GM19025 (cell line): ENCODE results near the gene TRIM25.

Source experiments
- ATAC-seq: cut with Tn5 transposase; IDR thresholded peaks from one replicate; pipeline ENCODE4 v1.9.1; 2021; ENCODE audit warnings: mild to moderate bottlenecking, low read depth, moderate library complexity; ENCODE audit not compliant: unreplicated experiment

The TRIM25 gene

GRCh38 chr17:56929362-56929969 is 15.6 kb upstream of the TRIM25 start:
- no peak for ATAC-seq

DNA sequence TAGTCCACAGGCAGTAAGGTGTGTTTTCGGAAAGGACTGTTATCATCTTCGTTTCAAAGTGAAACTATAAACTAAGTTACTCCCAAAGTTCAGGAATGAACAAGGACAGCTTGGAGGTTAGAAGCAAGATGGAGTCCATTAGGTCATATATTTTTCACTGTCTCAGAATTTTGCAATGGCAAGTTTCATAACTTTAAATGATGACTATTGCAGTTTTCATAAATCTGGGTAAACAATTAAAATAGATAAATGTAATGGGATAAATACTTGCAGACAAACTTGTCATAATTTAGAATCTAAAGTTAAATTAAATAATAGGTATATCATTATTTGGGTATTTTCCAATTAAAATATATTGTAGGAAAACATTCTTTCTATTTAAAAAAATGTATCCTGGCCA is 14.7 kb upstream of the TRIM25 start:
- ATAC-seq: no peak

- ATAC-seq: no peak
These were observed 12.9 kb upstream of the TRIM25 start for GRCh38 chr17:56926704-56927103.

DNA sequence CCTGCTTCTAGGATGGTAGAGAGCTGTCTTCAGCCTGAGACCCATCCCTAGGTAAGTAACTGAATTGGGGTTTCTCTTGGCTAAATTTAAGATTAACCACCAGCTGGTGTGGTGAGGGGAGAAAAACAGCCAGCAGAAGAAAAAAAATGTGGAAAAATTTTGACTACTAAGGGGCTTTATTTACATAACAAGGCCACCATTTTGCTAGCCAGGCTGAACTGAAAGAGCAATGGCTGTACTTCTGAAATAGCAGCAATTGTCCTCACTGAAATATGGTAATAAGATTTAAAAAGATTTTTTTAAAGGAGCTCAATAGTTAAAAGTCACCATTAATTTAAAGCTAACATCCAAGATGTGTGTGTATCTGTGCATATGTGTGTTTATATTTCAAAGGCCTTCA is 12.4 kb upstream of the TRIM25 start:
- no peak for ATAC-seq

DNA sequence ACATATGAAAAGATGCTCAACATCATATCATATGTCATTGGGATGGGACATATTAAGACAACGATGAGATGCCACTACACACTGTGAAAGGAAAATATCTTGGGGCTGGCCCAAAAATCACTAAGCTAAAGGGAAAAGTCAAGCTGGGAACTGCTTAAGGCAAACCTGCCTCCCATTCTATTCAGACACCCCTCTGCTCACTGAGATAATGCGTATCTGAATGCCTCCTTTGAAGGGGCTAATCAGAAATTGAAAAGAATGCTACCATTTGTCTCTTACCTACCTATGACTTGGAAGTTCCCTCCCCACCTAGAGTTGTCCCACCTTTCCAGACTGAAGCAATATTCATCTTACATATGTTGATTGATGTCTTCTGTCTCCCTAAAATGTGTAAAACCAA is 11.2 kb upstream of the TRIM25 start:
- ATAC-seq: no peak

DNA sequence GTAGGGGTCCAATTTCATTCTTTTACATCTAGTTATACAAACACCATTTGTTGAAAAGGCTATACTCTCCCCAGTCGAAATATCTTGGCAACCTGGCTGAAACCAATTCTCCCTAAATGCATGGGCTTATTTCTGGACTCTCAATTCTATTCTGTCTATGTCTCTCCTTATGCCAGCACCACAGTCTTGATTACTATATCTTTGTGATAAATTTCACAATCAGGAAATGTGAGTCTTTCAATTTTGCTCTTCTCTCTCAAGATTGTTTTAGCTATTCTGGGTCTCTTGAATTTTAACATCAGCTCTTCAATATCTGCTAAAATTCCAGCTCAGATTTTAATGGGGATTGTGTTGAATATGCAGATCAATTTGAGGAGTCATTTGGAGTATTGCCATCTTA is 5.9 kb upstream of the TRIM25 start:
- no peak for ATAC-seq

GRCh38 chr17:56918916-56919315 is 5.1 kb upstream of the TRIM25 start:
- ATAC-seq: no peak

DNA sequence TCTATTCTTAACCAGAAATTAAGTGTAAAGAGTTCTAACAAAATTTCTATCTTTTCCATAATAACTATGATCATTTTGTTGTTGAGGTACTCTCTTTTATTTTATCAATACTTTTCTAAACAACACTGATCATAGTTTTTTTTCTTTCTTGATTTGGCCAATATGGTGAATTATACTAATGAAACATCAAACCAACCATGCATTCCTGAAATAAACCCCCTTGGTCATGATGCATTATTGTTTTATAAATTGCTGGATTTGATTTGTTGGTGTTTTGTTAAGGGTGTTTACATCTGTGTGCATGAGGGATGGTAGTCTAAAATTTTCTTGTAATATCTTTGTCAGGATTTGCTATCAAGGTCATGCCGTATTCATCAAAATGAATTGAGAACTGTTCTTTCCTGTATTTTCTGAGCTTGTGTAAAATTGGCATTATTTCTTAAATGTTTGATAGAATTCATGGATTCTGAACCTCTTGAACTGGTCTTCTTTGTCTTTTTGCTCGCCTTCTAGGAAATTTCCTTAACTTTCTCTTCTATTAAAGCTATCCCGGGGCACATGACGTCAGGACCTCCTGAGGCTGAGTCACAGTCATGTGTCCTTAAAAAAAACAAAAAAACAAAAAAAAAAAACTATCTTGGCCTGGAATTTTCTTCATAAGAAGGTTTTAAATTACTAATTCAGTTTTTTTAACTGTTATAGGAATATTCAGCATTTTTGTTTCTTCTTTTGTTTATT is 3.9 kb upstream of the TRIM25 start:
- no peak for ATAC-seq

- no peak for ATAC-seq
These were observed 878 bp upstream of the TRIM25 start for GRCh38 chr17:56914581-56915273.

GRCh38 chr17:56913353-56913866 is 439 bp downstream of the TRIM25 start:
- peak; percentile 37 for ATAC-seq

- ATAC-seq: no peak
These were observed 893 bp downstream of the TRIM25 start for GRCh38 chr17:56913000-56913311.

- ATAC-seq: no peak
These were observed 1.5 kb downstream of the TRIM25 start for GRCh38 chr17:56912105-56912999.

DNA sequence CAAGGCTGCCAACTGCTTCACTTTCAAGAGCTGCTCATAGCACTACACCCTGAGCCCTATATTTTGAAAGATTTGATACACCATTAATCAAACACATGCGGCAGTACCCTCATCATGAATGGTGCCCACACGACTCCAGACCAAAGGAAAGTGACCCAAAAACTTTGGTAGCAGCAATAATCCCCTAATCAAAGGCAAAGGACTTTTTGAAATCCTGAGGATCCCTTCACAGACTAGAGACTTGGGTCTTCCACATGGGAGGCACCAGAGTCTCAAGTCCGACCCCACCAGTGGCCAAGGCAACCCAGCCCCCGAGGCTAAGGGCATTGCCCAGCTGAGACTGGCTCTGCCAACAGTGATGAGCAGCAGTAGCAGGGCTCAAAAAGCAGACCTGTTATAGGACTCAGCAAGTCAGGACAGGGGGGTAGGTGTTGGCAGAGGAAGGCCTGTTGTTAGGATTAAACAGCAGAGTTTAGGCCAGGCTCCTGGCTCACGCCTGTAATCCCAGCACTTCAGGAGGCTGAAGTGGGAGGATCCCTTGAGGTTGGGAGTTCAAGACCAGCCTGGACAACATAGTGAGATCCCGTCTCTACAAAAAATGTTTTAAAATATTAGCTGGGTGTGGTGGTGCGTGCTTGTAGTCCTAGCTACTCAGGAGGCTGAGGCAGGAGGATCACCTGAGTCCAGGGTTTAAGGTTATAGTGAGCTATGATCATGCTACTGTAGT is 3.2 kb downstream of the TRIM25 start:
- ATAC-seq: no peak

GRCh38 chr17:56909742-56910508 is 3.9 kb downstream of the TRIM25 start:
- ATAC-seq: no peak

- peak; percentile 85 for ATAC-seq
These were observed 5.8 kb downstream of the TRIM25 start for GRCh38 chr17:56908001-56908542.

DNA sequence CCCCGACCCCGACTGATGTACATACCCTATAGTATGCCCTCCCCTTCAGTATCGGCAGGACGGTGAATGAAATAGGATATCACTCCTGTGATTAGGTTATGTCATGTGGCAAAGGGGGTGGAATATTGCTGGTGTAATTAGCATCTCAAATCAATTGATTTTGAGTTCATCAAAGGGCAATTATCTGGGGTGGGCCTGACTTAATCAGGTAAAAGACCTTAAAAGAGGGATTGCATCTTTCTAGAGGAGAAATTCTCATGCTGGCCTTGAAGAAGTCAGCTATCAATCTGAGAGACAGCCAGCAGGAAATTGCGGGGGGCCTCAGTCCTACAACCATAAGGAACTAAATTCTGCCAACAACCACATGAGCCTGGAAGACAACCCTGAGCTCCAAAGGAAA is 10.3 kb downstream of the TRIM25 start:
- ATAC-seq: no peak

DNA sequence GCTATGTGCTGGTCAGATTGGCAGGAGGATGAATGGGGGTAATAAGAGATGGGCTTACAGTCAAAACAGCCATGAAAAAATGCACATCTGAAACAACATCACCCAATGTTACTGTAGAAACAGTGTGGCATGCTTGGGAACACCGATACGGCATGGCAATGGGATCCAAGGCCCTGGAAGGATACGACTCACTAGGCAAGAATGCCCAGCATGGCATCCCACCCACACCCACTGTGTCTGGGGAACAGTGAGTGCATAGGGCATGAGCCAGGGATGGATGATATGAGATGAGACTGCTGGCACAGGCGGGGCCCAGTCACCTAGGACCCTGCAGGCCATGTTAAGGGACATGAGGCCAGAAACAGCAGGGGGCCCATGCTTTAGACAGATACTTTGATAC is 11.5 kb downstream of the TRIM25 start:
- ATAC-seq: no peak

DNA sequence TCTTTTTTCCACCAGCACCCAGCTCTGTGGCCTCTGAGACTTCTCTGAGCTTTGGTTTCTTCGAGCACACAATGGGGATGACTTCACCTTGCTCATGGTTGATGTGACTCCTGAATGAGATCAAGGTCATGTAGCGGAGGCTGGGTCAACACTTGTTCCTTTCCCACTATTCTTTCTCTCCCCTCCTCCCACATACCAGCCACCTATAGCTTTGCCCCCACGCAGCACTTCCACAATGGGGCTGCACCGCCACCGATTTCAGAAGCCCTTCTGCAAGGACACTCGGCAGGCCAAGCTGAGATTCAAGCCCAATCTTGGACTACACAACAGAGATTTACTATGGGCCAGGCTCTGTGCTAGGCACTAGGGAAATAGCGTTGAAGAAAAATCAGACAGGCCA is 14.4 kb downstream of the TRIM25 start:
- ATAC-seq: no peak

DNA sequence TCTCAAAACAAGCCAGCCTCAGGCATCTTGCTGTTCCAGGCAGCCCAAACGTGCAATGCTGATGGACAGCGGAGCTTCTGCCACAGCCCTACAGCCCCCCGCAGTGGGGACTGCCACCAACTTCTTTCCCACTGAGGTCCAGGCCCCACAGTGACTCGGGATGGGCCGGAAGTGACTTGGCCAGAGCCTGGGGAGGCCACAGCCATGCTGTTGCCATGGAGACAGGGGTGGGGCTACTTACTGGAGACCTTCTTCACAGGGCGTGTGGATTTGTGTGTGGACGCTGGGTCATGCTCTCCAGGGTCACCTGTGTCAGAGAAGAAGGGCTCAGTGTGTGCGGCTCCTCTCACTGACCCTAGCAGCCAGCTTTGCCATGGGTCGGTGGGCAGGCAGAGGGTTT is 15.0 kb downstream of the TRIM25 start:
- no peak for ATAC-seq
